GM06990 (cell line): ENCODE results near the gene MINPP1.

Experiments
- DNase-seq: peaks from one replicate; pipeline ENCODE4 v3.0.0-alpha.2; 2011; ENCODE audit not compliant: insufficient read length; ENCODE audit errors: extremely low read depth
- H3K27me3 ChIP-seq: replicated peaks from 2 replicates; pipeline ENCODE4 v1.6.0; 2011; ENCODE audit warnings: low read length; ENCODE audit not compliant: control insufficient read depth, insufficient read depth
- H3K36me3 ChIP-seq: 2 replicates; pipeline ENCODE4 v1.5.1; 2011; ENCODE audit warnings: low read length; ENCODE audit not compliant: control insufficient read depth, insufficient read depth
- H3K4me3 ChIP-seq: replicated peaks from 2 replicates; pipeline ENCODE4 v1.5.1; 2011; ENCODE audit warnings: low read depth, mild to moderate bottlenecking, control low read depth, low read length
- CTCF ChIP-seq: IDR thresholded peaks from 2 replicates; pipeline ENCODE4 v1.5.1; 2011; ENCODE audit warnings: low read length, control low read depth, mild to moderate bottlenecking, inconsistent platforms; ENCODE audit not compliant: insufficient read depth, poor library complexity, severe bottlenecking

Gene MINPP1

GRCh38 chr10:87546971-87547413 lies 42.3 kb downstream of the MINPP1 start:
- no peak for DNase-seq
- no peak overlapping the region for H3K4me3 ChIP-seq
- no peak for TF ChIP-seq CTCF
- H3K36me3 ChIP-seq = no peaks in the 10 kb centered on the region; the same call in 1 of the 2 replicates
- no peaks in the 10 kb centered on the region for H3K27me3 ChIP-seq

- Histone ChIP-seq H3K36me3 (no peaks in the 10 kb centered on the region; the same call in 1 of the 2 replicates), H3K4me3 (no peak overlapping the region), H3K27me3 (no peaks in the 10 kb centered on the region)
- DNase-seq = no peak
- TF ChIP-seq CTCF = no peak
Observed at GRCh38 chr10:87547734-87548311, 43.1 kb downstream of the MINPP1 start.

GRCh38 chr10:87550741-87551140 lies 46.0 kb downstream of the MINPP1 start:
- Histone ChIP-seq H3K27me3 (no peaks in the 10 kb centered on the region), H3K4me3 (no peak overlapping the region)
- no peak for DNase-seq

GRCh38 chr10:87551326-87551725 lies 46.6 kb downstream of the MINPP1 start:
- DNase-seq = no peak
- TF ChIP-seq CTCF = no peak
- H3K4me3 ChIP-seq = no peak overlapping the region
- no peaks in the 10 kb centered on the region for H3K36me3 ChIP-seq
- no peaks in the 10 kb centered on the region for H3K27me3 ChIP-seq

More at GRCh38 chr10:87550741-87551140, 46.0 kb downstream of the MINPP1 start:
- TF ChIP-seq CTCF = no peak
- H3K36me3 ChIP-seq = no peaks in the 10 kb centered on the region

- DNase-seq = no peak
- Histone ChIP-seq H3K36me3 (no peaks in the 10 kb centered on the region), H3K4me3 (no peak overlapping the region), H3K27me3 (no peaks in the 10 kb centered on the region)
- TF ChIP-seq CTCF = no peak
Observed at GRCh38 chr10:87552248-87552929, 47.7 kb downstream of the MINPP1 start.

- no peaks in the 10 kb centered on the region for H3K27me3 ChIP-seq
- no peaks in the 10 kb centered on the region for H3K36me3 ChIP-seq
- TF ChIP-seq CTCF = no peak
- no peak for DNase-seq
- H3K4me3 ChIP-seq = no peak overlapping the region
Observed at GRCh38 chr10:87557409-87557808, 52.7 kb downstream of the MINPP1 start.
